ENCODE results near the gene PLEKHG4B. TPM values are rescaled to one million over a fixed set of nuclear protein-coding genes. Genes with fewer than 3 reads are reported as not detected.

The PLEKHG4B gene
- total RNA-seq, 1 donor from 2014 or later = not detected

GRCh38 chr5:111171-111570 lies 19.2 kb downstream of the PLEKHG4B start:
- no peaks in the 10 kb centered on the region for H3K36me3 ChIP-seq
- intact Hi-C loops (cut with DNase I) = no loop called here
- H3K27me3 ChIP-seq = no peaks in the 10 kb centered on the region
- no peak overlapping the region for H3K27ac ChIP-seq
- no peak for DNase-seq (ENCODE audit: low spot score in 2 of 2)
- H3K4me3 ChIP-seq = no peak overlapping the region
- H3K9me3 ChIP-seq = no peaks in the 10 kb centered on the region
- no peak for TF ChIP-seq CTCF (IDR thresholded peaks at IDR 0.05)
- no peaks in the 10 kb centered on the region for H3K4me1 ChIP-seq

GRCh38 chr5:119486-120097 lies 27.6 kb downstream of the PLEKHG4B start:
- Histone ChIP-seq H3K27ac (no peak overlapping the region), H3K27me3 (no peaks in the 10 kb centered on the region), H3K4me1 (no peaks in the 10 kb centered on the region), H3K4me3 (no peak overlapping the region), H3K36me3 (no peaks in the 10 kb centered on the region), H3K9me3 (peaks cover 6 to 9% of the 10 kb centered on the region in 2 donors)
- DNase-seq (ENCODE audit: low spot score in 2 of 2) = no peak
- intact Hi-C loops (cut with DNase I) = no loop called here
- no peak for TF ChIP-seq CTCF (IDR thresholded peaks at IDR 0.05)

- no peaks in the 10 kb centered on the region for H3K27me3 ChIP-seq
- no peaks in the 10 kb centered on the region for H3K4me1 ChIP-seq
- H3K27ac ChIP-seq = no peak overlapping the region
- no peak for TF ChIP-seq CTCF (IDR thresholded peaks at IDR 0.05)
- intact Hi-C loops (cut with DNase I) = no loop called here
- peaks cover 9 to 16% of the 10 kb centered on the region in 2 donors for H3K9me3 ChIP-seq
- H3K36me3 ChIP-seq = no peaks in the 10 kb centered on the region
- no peak for DNase-seq (ENCODE audit: low spot score in 2 of 2)
- no peak overlapping the region for H3K4me3 ChIP-seq
Measured at GRCh38 chr5:121432-121831, 29.5 kb downstream of the PLEKHG4B start.

- Histone ChIP-seq H3K27me3 (no peaks in the 10 kb centered on the region), H3K9me3 (peaks cover 9 to 16% of the 10 kb centered on the region in 2 donors), H3K27ac (no peak overlapping the region), H3K4me1 (no peaks in the 10 kb centered on the region), H3K4me3 (no peak overlapping the region), H3K36me3 (no peaks in the 10 kb centered on the region)
- DNase-seq (ENCODE audit: low spot score in 2 of 2) = no peak
- intact Hi-C loops (cut with DNase I) = no loop called here
- no peak for TF ChIP-seq CTCF (IDR thresholded peaks at IDR 0.05)
Measured at GRCh38 chr5:125815-126214, 33.8 kb downstream of the PLEKHG4B start.

- DNase-seq (ENCODE audit: low spot score in 2 of 2) = no peak
- peaks cover 0 to 10% of the 10 kb centered on the region in 2 donors for H3K9me3 ChIP-seq
- H3K27ac ChIP-seq = no peak overlapping the region
- H3K4me3 ChIP-seq = no peak overlapping the region
- H3K4me1 ChIP-seq = no peaks in the 10 kb centered on the region
- no peaks in the 10 kb centered on the region for H3K27me3 ChIP-seq
- intact Hi-C loops (cut with DNase I) = no loop called here
- no peak for TF ChIP-seq CTCF (IDR thresholded peaks at IDR 0.05)
- no peaks in the 10 kb centered on the region for H3K36me3 ChIP-seq
Measured at GRCh38 chr5:126806-127205, 34.8 kb downstream of the PLEKHG4B start.

GRCh38 chr5:127886-128285 lies 35.9 kb downstream of the PLEKHG4B start:
- no peak overlapping the region for H3K27ac ChIP-seq
- peaks cover 0 to 10% of the 10 kb centered on the region in 2 donors for H3K9me3 ChIP-seq
- no peaks in the 10 kb centered on the region for H3K36me3 ChIP-seq
- no peaks in the 10 kb centered on the region for H3K4me1 ChIP-seq
- TF ChIP-seq CTCF (IDR thresholded peaks at IDR 0.05) = no peak
- no peak overlapping the region for H3K4me3 ChIP-seq
- H3K27me3 ChIP-seq = no peaks in the 10 kb centered on the region
- intact Hi-C loops (cut with DNase I) = no loop called here
- no peak for DNase-seq (ENCODE audit: low spot score in 2 of 2)
